D721Med (cell line): ENCODE data around the gene SHFL.

Experiments
- DNase-seq: peaks from one replicate; pipeline ENCODE4 v3.0.0; 2011; ENCODE audit warnings: low spot score; ENCODE audit not compliant: insufficient read length
- FAIRE-seq: peaks from 2 replicates; lab custom pipeline; 2011; peaks lifted over from hg19 to GRCh38; lab: Jason Lieb, UNC
- TF ChIP-seq, protein P1 (sequence below): IDR thresholded peaks from 2 replicates; pipeline ENCODE4 v1.5.1; 2012; ENCODE audit warnings: mild to moderate bottlenecking, control low read depth; ENCODE audit not compliant: insufficient read depth; ENCODE audit errors: missing control alignments

The SHFL gene

DNA sequence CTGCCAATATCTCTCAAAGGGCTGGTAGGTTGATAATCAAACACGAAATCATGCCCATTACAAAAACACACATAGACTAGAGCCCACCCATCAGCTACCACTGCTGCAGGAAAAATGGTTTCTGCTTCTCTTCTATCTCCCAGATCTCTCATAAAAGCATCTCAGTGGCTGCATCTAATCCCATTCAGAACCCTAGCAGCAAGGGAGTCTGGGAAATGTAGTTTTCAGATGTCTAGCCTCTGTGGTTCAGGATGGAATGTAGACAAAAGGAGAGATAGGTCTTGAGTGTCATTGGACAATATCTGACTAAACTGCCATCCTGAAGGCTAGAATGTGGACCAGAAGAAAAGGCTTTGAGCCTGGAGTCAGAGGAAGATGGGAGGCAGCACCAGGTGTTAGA is 40.7 kb upstream of the SHFL start:
- TF ChIP-seq, protein P1, sequence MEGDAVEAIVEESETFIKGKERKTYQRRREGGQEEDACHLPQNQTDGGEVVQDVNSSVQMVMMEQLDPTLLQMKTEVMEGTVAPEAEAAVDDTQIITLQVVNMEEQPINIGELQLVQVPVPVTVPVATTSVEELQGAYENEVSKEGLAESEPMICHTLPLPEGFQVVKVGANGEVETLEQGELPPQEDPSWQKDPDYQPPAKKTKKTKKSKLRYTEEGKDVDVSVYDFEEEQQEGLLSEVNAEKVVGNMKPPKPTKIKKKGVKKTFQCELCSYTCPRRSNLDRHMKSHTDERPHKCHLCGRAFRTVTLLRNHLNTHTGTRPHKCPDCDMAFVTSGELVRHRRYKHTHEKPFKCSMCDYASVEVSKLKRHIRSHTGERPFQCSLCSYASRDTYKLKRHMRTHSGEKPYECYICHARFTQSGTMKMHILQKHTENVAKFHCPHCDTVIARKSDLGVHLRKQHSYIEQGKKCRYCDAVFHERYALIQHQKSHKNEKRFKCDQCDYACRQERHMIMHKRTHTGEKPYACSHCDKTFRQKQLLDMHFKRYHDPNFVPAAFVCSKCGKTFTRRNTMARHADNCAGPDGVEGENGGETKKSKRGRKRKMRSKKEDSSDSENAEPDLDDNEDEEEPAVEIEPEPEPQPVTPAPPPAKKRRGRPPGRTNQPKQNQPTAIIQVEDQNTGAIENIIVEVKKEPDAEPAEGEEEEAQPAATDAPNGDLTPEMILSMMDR, result no peak
- FAIRE-seq, result no peak
- DNase-seq, result no peak

DNA sequence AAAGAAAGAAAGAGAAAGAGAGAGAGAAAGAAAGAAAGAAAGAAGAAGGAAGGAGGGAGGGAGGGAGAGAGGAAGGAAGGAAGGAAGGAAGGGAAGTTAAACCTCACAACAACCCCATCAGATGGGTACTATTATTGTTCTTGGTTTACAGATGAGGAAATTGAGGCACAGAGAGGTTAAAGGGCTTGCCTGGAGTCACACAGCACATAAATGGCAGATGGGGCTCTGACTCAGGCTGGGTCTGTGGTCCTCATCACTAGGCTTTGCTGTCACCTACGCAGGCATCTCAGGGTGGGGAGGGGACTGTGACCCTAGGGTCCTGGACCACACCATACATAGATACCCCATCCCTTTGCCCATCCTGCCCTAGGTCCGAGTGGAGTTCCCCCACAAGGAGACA is 36.5 kb upstream of the SHFL start:
- TF ChIP-seq, protein P1, result no peak
- no peak for DNase-seq
- no peak for FAIRE-seq

DNA sequence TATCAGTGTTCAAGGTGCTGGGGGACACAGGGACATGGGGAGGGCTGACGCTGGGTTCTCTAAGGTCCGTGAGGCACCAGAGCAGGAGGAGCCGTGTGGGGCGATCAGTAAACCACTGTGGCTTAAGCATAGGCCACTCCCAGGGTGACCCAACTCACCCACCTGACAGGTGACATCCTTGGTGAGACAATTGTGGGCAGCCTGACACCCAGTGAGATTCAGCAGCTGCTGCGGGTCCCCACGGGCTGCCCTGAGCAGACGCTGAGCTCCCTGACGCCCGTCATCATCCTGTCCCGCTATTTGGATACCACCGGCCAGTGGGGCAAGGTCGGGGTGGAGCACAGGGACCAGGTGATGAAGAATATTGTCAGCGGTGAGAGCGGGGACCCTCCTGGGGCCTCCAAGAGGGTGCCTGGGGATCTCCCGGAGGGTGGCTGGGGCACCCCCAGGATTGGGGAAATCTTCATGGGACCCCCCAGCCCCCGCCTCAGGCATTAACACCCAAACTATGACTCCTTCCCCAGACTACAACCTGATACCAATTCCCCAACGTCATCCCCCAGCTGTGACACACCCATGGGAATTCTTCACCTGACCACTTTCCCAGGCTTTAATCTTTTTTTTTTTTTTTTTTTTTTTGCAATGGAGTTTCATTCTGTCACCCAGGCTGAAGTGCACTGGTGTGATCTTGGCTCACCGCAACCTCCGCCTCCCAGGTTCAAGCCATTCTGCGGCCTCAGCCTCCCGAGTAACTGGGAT is 33.3 kb upstream of the SHFL start:
- FAIRE-seq, result no peak
- no peak for DNase-seq
- TF ChIP-seq, protein P1, result no peak

DNA sequence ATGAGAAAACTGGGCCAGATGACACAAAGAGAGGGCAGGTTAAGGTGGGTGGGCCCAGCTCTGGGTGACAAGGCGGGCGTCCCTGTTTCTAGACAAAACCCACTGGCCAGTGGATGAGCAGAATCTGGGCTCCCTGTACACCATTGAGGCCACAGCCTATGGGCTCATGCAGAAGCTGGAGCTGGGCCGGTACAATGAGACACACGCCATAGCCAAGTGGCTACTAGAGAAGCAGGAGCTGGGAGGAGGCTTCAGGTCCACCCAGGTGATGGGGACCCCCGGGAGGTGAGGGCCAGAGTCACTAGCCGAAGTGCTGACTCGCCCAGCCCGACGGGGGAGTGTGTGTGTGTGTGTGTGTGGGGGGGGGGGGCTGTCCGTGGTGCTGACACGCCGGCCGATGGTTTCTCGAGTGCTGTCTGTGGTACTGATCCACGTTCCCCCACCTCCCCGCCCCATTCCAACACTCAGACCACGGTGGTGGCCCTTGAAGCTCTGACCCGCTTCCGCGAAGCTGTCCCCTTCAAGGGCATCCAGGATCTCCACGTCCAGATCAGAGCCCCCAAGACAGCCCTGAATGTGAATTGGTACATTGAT is 24.3 kb upstream of the SHFL start:
- no peak for FAIRE-seq
- no peak for DNase-seq

DNA sequence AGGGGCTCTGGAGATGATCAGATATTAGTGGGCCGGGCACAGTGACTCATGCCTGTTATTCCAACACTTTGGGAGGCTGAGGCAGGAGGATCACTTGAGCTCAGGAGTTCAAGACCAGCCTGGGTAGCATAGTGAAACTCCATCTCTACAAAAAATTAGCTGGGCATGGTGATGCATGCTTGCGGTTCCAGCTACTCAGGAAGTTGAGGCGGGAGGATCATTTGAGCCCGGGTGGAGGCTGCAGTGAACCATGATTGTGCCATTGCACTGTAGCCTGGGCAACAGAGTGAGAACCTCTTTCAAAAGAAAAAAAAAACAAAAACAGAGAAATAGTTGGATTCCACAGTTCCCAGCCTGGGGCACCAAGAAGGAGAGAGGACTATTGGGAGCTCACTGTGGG is 17.9 kb upstream of the SHFL start:
- TF ChIP-seq, protein P1, result no peak
- DNase-seq, result no peak
- no peak for FAIRE-seq

More for the DNA sequence above, 24.3 kb upstream of the SHFL start:
- TF ChIP-seq, protein P1, result no peak

DNA sequence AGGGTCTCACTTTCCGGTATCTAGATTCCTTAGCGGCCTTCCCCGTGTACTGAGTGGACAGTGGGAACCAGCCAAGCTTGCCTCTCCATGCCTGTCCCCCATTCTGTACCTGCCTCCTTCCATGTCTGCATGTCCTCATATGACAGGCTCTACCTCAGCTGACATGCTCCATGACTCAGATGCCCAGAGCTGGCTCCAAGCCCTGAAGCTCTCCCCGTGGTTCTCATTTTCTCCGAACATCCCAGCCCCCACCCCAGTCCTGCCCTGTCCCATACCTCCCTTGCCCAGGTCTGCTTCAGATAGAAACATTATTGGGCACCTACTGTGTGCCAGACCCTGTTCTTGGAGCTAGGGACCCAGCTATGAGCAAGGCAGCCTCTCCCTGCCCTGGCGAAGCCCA is 17.1 kb upstream of the SHFL start:
- TF ChIP-seq, protein P1, result no peak
- no peak for DNase-seq
- no peak for FAIRE-seq

DNA sequence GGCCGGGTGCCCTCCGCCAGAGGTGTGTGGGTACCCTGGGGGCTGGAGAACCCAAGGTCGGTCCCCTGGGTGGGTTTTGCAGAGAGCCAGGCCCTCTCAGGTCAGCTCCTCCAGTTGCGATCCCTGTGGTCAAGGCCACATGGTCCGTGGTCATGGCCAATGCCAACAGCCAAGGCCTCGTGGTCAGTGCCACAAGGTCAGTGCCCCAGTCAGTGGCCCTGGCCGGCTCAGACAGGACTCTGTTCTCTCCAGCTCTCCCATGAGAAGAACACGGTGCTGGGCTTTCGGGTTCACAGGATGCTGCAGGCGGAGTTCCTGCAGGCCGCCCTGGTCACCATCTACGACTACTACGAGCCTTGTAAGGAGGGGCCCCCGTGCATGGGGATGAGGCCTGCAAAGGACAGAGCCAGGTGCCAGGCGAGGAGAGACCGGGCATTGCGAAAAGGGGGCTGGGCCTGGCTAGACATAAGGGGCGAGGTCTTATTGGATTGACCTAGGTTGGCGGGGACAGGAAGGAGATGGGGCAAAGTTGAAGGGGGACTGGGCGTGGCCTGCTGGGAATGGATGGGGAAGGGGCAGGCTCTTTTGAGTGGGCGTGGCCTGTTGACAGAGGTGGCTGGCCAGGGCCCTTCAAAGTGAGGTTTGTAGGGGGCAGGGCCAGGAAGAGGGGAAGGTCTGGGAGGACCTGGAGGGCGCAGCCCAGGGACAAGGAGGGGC is 15.2 kb upstream of the SHFL start:
- TF ChIP-seq, protein P1, result no peak
- FAIRE-seq (no peak), DNase-seq (no peak)
